NCI-H524 treated with DMSO at 0.1 percent for 48 hours (cell line): ENCODE measurements around the gene GRAMD1B.
A peak's percentile ranks its signal among the peaks of the same experiment; 100 is the strongest.

Experiments used
- DNase-seq: peaks from one replicate; lab custom pipeline; 2025; lab: John Stamatoyannopoulos, UW

GRAMD1B gene

DNA sequence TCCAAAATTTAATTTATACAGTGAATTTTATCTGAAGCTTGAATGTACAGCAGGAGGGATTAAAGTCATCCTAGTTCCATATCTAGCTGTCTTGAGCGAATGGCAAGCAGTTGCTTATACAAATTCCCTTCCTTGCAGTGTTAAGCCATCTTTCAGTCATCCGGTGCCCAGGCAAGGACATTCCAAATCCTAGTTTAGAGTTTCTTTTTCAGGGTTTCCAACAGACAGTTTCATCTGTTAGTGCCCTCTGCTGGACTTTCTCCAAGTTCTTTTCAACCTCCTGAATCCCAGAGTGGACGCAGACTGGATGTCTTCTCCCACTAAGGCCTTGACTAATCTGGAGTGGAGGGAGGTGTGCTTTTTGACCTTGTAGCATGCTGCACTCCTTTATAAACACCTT lies 45.4 kb downstream of the GRAMD1B start:
- no peak for DNase-seq

DNA sequence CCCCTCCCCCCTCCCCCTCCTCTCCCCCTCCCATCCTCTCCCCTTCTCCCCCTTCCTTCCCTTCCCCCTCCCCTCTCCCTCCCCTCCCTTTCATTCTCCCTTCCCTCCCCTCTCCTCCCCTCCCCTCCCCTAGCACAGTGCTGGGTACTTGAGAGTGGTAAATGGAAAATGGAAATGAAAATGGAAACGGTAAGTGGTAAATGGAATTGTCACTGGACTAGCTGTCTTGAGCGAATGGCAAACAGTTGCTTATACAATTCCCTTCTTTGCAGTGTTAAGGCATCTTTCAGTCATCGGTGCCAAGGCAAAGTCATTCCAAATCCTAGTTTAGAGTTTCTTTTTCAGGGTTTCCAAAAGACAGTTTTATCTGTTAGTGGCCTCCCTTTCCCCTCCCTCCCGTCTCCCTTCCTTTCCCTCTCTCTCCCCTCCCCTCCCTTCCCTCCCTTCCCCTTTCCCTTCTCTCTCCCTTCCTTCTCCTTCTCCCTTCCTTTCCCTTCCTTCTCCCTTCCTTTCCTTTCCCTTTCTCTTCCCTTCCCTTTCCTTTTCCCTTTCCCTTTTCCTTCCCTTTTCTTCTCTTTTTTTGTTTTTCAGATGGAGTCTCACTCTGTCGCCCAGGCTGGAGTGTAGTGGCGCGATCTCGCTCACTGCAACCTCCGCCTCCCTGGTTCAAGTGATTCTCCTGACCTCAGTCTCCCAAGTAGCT lies 47.3 kb downstream of the GRAMD1B start:
- DNase-seq, result no peak

DNA sequence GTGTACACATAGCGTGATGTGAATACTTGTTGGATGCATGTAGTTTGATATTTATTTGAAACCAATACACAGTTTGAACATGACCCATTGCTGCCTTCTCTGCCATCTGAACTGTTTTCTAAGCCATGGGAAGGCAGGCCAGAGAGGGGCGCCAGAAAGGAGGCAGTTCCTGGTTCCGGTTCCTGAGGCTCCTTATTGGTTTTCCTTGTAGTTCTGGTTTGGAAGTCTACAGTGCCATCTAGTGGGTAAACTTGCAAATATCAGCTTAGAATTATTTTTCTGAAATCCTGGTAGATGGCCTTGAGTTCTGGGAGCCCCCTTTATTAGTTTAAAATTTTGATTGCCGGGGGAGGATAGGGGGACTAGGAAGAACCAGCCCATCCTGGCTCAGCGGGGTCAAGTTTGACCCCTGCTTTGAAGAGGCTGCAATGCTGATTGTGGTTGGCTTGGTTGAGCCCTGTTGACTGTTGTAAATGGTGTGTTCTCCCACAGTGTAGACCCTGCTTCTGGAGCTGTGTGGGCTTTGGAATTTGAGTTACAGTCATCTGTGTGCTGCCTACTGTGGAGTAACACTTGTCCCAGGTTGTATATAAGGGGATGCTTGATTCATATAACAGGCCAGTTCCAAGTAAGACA lies 48.4 kb downstream of the GRAMD1B start:
- DNase-seq, result peak; percentile 22

GRCh38 chr11:123479048-123479837 lies 49.2 kb downstream of the GRAMD1B start:
- no peak for DNase-seq

DNA sequence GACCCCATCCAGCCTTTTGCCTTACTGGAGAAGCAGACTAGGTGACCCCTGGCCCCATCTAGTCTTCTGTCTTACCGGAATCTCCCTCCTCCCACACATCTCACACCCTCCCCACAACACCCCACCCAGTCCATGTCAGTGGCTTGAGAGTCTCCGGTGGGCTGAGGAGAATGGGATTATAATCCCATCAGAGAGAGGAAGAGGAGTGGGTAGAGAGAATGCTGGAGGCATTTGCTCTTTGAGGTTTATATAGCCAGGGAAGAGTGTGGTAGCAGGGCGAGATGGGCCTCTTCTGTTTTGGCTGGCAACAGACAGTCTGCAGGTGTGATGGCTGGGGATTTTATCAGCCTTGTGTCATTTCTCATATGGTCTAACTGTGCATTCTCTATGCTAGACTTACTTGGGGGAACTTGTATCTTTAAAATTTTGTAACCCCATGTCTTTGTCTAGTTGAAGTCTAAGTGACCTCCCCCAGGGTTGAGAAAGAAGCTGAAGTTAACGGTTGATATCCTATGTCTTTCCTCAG lies 50.3 kb downstream of the GRAMD1B start:
- DNase-seq, result no peak

- no peak for DNase-seq
These were observed 50.8 kb downstream of the GRAMD1B start for GRCh38 chr11:123480882-123481281.

DNA sequence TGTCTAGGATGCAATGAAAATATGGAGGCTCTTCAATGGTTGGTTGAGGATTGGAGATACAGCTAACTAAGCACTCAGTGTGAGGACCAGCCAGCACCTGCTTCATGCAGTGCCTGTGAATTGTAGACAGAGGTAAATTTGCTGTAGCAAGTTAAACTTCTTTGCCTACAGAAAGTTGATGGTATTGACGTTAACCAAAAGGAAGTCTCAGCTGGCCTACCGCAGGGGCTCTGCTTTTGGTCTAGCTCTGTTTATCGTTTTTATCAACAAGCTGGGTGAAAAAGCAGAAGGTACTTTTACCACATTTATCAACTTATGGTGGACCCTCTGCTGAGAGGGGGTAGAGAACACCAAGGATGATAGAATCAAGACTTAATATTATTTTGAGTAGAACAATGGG lies 51.6 kb downstream of the GRAMD1B start:
- DNase-seq, result no peak

- no peak for DNase-seq
These were observed 52.1 kb downstream of the GRAMD1B start for GRCh38 chr11:123482218-123482617.

DNA sequence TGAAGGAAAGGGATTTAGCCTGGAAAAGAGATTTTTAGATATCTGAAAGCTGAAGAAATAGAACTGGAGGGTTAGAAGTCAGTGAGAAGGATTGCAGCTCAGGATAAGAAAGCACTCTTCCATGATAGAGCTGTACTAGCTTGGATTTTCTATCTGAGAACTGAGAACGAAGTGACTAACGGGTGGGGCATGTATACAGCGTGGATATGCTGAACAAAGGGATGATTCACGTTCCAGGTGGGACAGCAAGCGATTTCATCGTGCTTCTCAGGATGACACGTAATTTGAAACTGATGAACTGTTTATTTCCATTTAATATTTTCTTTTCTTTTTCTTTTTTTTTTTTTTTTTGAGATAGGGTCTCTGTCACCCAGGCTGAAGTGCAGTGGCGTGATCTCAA lies 53.0 kb downstream of the GRAMD1B start:
- DNase-seq, result no peak

GRCh38 chr11:123483466-123483865 lies 53.4 kb downstream of the GRAMD1B start:
- no peak for DNase-seq

DNA sequence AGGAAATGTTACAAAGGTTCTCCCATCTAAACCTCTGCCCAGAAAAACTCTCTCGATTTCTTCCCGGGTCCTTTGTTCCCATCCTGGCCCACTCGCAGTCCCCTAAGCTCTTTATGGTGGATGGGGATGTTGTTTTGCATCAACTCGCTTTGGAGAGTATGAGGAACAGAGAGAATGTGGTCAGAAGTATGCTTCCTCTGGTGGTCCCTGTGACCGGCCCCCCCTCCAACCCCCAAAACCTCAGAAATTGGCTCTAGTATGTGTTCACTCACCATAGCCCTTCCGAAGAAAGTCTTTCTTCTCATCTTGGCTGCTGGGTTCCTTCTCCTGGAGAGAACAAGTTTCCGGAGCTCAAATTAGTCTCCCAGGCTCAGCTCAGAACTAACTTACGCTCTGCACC lies 54.4 kb downstream of the GRAMD1B start:
- no peak for DNase-seq

GRCh38 chr11:123487157-123487744 lies 57.2 kb downstream of the GRAMD1B start:
- no peak for DNase-seq

DNA sequence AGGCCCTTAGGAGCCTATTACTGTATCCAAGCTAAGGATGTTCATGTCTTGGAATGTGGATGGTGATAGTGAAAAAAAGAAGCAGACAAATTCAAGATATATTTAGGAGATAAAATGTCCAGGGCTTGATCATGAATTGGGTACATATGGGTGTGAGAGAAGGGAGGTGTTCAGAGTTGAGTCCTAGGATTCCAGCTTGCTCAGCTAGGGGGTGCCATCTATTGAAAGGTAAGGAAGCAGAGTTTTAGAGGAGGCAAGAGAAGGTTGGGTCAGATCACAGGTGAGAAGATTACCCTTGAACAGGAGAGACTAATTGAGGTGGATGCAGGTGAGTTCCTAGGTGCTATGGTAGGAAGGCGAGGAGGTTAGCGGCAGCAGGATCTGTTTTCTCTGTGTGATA lies 60.5 kb downstream of the GRAMD1B start:
- DNase-seq, result no peak

- no peak for DNase-seq
These were observed 61.2 kb downstream of the GRAMD1B start for GRCh38 chr11:123491241-123491640.

DNA sequence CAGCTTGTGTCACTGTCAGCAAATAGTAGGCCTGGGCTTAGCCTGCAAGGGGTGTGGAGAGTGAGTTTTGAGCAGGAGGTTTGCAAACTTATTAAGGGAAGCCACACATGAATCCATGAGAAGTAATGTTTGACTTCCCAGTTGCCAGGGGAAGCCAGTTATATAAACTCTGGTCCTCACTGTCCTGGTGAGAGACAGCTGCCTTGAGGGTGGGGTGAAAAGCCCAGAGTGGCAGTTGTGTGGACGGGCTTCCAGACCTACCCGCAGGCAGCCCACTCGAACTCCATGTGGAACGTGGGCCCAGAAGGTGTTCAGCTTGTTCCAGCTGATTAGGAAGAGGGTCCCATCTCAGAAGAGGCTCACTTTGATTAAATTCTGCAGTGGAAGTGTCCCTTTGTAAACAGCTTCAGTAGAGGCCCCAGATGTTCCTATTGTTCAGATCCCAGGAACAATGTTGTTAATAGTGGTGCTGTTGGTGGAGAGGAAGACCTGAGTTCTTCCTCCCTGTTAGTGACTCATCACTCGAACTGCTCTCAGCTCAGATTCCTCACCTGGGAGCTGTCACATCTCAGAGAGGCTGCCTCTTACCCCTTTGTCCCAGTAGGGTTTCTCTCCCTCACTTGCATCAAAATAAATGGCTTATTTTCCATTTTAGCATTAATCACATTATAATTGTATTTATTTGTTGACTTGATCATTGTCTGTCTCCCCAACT lies 63.4 kb downstream of the GRAMD1B start:
- no peak for DNase-seq

- DNase-seq, result no peak
These were observed 64.4 kb downstream of the GRAMD1B start for GRCh38 chr11:123494195-123495050.

DNA sequence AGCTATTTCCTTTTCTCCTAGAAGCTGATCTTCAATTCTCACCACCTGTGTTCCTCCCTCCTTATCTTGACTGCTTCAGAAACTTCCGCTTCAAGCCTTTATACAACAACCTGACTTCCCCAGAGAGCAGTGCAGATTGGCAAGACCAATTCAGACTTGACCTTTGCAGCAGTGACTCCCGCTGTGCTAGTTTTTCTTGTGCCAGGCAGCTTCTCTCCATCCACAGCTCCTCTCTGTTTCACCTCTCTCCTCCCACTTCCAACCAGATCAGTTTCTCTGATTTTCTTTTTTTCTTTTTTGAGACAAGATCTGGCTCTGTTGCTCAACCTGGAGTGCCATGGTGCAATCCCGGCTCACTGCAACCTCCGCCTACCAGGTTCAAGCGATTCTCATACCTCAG lies 74.3 kb downstream of the GRAMD1B start:
- DNase-seq, result no peak

- DNase-seq, result peak; percentile 77
These were observed 75.7 kb downstream of the GRAMD1B start for GRCh38 chr11:123505546-123506299.

GRCh38 chr11:123507043-123507442 lies 77.0 kb downstream of the GRAMD1B start:
- no peak for DNase-seq
